ENCODE measurements around the gene CLDN1.

- no peak for TF ChIP-seq CREB5 (CRISPR knock-in tag; IDR thresholded peaks at IDR 0.05; ENCODE audit: low read depth)
- no peak for TF ChIP-seq SNAI2 (CRISPR knock-in tag; IDR thresholded peaks at IDR 0.05)
- no peak for TF ChIP-seq ZFP3 (CRISPR knock-in tag; IDR thresholded peaks at IDR 0.05)
- no peak for TF ChIP-seq POU6F1 (CRISPR knock-in tag; IDR thresholded peaks at IDR 0.05; ENCODE audit: borderline replicate concordance, low read depth)
- no peak for TF ChIP-seq GLIS3 (CRISPR knock-in tag; IDR thresholded peaks at IDR 0.05)
- no peak for TF ChIP-seq CSRNP3 (CRISPR knock-in tag; IDR thresholded peaks at IDR 0.05)
- no peak for TF ChIP-seq ZNF8 (CRISPR knock-in tag; IDR thresholded peaks at IDR 0.05)
- no peak for TF ChIP-seq BACH2 (CRISPR knock-in tag; IDR thresholded peaks at IDR 0.05; ENCODE audit: borderline replicate concordance)
Observed at GRCh38 chr3:190333961-190334360, 11.7 kb upstream of the CLDN1 start.
